ENCODE data around the gene ZDHHC19.

- no peak for TF ChIP-seq CTCF (IDR thresholded peaks at IDR 0.05 in 4 of 5, conservative IDR thresholded peaks at IDR 0.05 in 1 of 5)
- TF ChIP-seq POLR2A (IDR thresholded peaks at IDR 0.05) = no peak
These were observed 21.7 kb upstream of the ZDHHC19 start for GRCh38 chr3:196232882-196233251.
